ENCODE measurements around the gene PRRC2B.

PRRC2B gene

DNA sequence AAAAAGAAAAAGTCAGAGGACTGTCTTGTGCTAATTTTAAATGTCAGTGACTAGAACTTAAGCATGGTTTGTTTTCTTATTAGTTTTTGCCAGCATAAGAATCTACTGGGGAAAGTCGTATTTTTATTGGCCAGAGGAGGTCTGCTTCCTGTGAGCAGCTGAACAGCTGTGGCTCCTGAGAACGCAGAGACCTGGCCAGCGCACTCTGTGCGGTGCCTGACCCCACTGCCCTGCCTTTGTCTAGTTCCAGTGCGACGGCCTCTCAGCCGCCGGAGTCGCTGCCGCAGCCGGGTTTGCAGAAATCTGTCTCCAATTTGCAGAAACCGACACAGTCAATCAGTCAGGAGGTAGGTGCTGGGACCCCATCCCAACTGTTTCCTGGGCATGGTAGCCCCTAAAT, 42.5 kb downstream of the PRRC2B start:
- TF ChIP-seq, protein P1, sequence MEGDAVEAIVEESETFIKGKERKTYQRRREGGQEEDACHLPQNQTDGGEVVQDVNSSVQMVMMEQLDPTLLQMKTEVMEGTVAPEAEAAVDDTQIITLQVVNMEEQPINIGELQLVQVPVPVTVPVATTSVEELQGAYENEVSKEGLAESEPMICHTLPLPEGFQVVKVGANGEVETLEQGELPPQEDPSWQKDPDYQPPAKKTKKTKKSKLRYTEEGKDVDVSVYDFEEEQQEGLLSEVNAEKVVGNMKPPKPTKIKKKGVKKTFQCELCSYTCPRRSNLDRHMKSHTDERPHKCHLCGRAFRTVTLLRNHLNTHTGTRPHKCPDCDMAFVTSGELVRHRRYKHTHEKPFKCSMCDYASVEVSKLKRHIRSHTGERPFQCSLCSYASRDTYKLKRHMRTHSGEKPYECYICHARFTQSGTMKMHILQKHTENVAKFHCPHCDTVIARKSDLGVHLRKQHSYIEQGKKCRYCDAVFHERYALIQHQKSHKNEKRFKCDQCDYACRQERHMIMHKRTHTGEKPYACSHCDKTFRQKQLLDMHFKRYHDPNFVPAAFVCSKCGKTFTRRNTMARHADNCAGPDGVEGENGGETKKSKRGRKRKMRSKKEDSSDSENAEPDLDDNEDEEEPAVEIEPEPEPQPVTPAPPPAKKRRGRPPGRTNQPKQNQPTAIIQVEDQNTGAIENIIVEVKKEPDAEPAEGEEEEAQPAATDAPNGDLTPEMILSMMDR (IDR thresholded peaks at IDR 0.05; ENCODE audit: control insufficient read depth, extremely low read depth, insufficient read depth): no peak
- no peak for DNase-seq (ENCODE audit: low read depth)
- H3K4me3 ChIP-seq (ENCODE audit: low read depth, low read length): no peak overlapping the region

DNA sequence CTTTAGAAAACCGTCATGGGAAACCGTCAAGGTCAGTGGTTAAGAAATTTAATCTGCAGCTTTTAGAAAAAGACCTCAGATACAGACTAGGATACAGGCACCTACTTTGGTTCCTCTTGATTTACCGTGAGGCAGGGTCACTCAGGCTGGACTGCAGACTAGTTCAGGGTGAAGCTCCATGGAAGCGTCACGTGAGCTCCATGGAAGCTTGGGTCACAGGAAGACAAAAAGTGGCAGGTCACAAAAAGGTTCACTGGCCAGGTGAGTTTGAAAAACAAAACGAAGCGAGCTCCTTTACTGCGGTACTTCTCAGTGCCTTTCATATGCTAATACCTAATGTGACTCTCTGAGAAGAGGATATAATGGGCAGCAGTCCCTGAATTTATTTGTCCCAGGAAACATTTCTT, 43.0 kb downstream of the PRRC2B start:
- no peak overlapping the region for H3K4me3 ChIP-seq (ENCODE audit: low read depth, low read length)
- TF ChIP-seq, protein P1 (IDR thresholded peaks at IDR 0.05; ENCODE audit: control insufficient read depth, extremely low read depth, insufficient read depth): no peak
- no peak for DNase-seq (ENCODE audit: low read depth)

DNA sequence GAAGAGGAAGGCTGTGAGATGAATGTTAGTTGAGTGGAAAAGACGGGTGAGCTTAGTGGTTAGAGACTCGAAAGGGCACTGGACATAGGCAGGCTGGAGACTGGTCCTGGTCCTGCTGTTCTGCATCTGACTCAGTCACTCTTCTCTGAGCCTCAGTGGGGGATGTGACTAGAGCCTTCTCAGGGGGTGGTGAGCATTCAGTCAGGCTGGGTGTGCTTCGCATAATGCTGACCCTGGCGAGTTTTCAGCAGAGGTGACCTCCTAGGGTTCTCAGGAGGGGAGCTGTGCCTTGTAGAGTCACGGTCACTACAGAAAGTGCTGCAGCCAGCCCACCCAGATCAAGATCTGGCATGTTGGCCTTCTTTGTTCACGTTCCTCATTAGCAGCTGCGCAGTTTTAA, 44.3 kb downstream of the PRRC2B start:
- no peak overlapping the region for H3K4me3 ChIP-seq (ENCODE audit: low read depth, low read length)
- TF ChIP-seq, protein P1 (IDR thresholded peaks at IDR 0.05; ENCODE audit: control insufficient read depth, extremely low read depth, insufficient read depth): no peak

DNA sequence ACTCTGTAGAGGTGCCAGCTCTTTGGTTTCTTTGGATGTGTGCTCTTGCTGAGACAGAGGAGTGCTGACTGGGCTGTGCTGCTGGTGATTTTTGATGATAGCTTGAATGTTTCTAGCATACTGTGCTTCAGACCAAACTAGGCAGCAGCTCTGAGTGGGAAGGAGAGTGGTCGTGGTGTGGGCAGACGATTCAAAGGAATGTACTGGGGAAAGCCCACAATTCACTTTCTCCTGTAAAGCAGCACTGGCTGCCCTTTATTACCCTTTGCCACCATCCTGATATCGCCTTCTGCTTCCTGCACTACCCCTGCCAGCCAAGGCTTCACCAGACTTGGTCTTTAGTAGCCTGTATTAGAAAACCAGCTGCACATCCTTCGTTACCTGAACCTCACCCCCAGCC, 45.3 kb downstream of the PRRC2B start:
- no peak for DNase-seq (ENCODE audit: low read depth)
- H3K4me3 ChIP-seq (ENCODE audit: low read depth, low read length): no peak overlapping the region
- TF ChIP-seq, protein P1 (IDR thresholded peaks at IDR 0.05; ENCODE audit: control insufficient read depth, extremely low read depth, insufficient read depth): no peak

More for the DNA sequence above, 44.3 kb downstream of the PRRC2B start:
- no peak for DNase-seq (ENCODE audit: low read depth)

DNA sequence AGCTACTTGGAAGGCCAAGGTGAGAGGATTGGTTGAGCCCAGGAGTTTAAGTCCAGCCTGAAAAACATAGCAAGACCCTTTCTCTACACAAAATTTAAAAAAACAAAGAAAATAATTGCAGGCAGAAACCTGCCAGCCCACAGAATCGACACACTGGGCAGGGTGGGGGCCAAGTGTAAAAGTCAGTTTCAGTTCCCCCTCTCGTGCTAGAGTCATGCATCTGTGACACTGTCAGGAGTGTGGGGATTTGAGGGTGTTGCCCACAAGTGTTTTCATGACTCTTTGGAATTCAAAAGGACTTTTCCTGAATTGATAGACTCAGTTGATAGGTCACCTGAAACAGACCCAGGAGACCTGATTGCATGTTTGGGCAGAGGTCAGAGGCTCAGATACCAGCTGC, 47.6 kb downstream of the PRRC2B start:
- TF ChIP-seq, protein P1 (IDR thresholded peaks at IDR 0.05; ENCODE audit: control insufficient read depth, extremely low read depth, insufficient read depth): no peak
- no peak for DNase-seq (ENCODE audit: low read depth)
- H3K4me3 ChIP-seq (ENCODE audit: low read depth, low read length): no peak overlapping the region

DNA sequence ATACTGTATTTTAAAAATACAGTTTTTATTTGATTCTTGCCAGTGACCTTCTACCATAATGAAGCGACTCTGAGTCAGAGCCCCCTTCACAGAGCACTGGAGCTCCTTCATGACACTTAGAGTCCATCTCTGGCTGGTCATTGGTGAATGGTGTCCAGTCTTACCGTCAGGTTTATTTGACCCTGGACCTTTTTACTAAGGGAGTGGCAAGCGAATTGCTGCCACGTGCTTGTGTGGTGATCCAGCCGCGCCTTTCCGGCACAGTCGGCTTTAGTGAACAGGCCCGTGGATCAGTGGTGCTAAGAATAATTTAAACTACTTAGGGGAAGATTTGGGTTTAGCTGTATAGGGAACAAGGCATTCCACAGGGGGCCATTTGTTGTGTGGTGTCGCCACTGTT, 48.5 kb downstream of the PRRC2B start:
- TF ChIP-seq, protein P1 (IDR thresholded peaks at IDR 0.05; ENCODE audit: control insufficient read depth, extremely low read depth, insufficient read depth): no peak
- H3K4me3 ChIP-seq (ENCODE audit: low read depth, low read length): no peak overlapping the region
- DNase-seq (ENCODE audit: low read depth): no peak

DNA sequence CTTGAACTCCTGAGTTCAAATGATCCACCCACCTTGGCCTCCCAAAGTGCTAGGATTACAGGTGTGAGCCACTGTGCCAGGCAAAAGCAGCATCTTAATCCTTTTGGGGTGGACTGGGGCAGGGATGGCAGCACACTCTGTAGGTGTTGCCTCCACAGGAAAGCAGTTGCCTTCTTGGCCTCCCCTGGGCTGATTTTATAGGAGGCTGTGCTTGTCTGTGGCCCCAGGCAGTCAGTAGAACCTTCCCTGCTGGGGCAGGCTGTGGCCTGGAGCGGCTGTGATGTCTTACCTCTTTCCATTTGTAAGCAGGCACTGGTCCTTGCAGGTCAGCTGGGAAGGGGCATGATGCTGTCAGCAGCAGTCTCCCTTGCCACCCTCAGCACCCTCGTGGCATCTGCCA, 49.8 kb downstream of the PRRC2B start:
- no peak for DNase-seq (ENCODE audit: low read depth)
- no peak overlapping the region for H3K4me3 ChIP-seq (ENCODE audit: low read depth, low read length)
- TF ChIP-seq, protein P1 (IDR thresholded peaks at IDR 0.05; ENCODE audit: control insufficient read depth, extremely low read depth, insufficient read depth): no peak

Measured in LNCaP clone FGC (cell line).